Gastrocnemius medialis (tissue), 4 donors: Measurements from ENCODE around the gene EIF2A.

Experiments
- CTCF ChIP-seq, 5 experiments: fragments of 450-650 bp in 3 of 5; fragments of 200-600 bp in 2 of 5; sonication (generic) in 2 of 5; IDR thresholded peaks in 4 of 5; conservative IDR thresholded peaks in 1 of 5; 1 replicate in 4 of 5; 2 replicates in 1 of 5; pipeline ENCODE4 v1.5.1; 2016 to 2019; ENCODE audit warnings: antibody characterized with exemption in 5 of 5, mild to moderate bottlenecking in 3 of 5, moderate library complexity in 3 of 5
- POLR2A ChIP-seq, 2 donors: fragments of 450-650 bp; IDR thresholded peaks; one replicate each; pipeline ENCODE4 v1.6.1; 2017; ENCODE audit warnings: antibody characterized with exemption in 2 of 2, mild to moderate bottlenecking in 2 of 2, moderate library complexity in 2 of 2

- TF ChIP-seq CTCF (IDR thresholded peaks at IDR 0.05 in 4 of 5, conservative IDR thresholded peaks at IDR 0.05 in 1 of 5), result no peak
- TF ChIP-seq POLR2A (IDR thresholded peaks at IDR 0.05), result no peak
These were observed 20.7 kb downstream of the EIF2A start for GRCh38 chr3:150567328-150567727.
